ENCODE results near the gene CDH13.

- no peak for TF ChIP-seq CTCF (IDR thresholded peaks at IDR 0.05; ENCODE audit: control extremely low read depth in 1 of 3, insufficient read depth in 1 of 3, low read depth in 1 of 3, low read length in 3 of 3)
- TF ChIP-seq POLR2AphosphoS5 (IDR thresholded peaks at IDR 0.05; ENCODE audit: low read depth, low read length): no peak
- no peak for TF ChIP-seq RAD21 (IDR thresholded peaks at IDR 0.05 in 1 of 2, conservative IDR thresholded peaks at IDR 0.05 in 1 of 2; ENCODE audit: low read depth in 2 of 2, low read length in 2 of 2)
- no peak for TF ChIP-seq TAF1 (IDR thresholded peaks at IDR 0.05; ENCODE audit: low read depth, low read length)
- no peak for TF ChIP-seq GABPA (IDR thresholded peaks at IDR 0.05; ENCODE audit: borderline replicate concordance, insufficient read depth, low read length)
- TF ChIP-seq EP300 (IDR thresholded peaks at IDR 0.05; ENCODE audit: borderline replicate concordance in 1 of 2, low read depth in 2 of 2, low read length in 2 of 2): no peak
- no peak for TF ChIP-seq PHF8 (conservative IDR thresholded peaks at IDR 0.05; ENCODE audit: low read depth, low read length)
- no peak for TF ChIP-seq POLR2A (IDR thresholded peaks at IDR 0.05; ENCODE audit: control extremely low read depth in 1 of 2, low read depth in 2 of 2, low read length in 2 of 2)
- TF ChIP-seq CREB1 (IDR thresholded peaks at IDR 0.05): no peak
- no peak for TF ChIP-seq TBP (IDR thresholded peaks at IDR 0.05; ENCODE audit: low read depth, low read length)
These were observed 511.7 kb downstream of the CDH13 start for GRCh38 chr16:83138512-83138911.
